HG02970 (cell line): Measurements from ENCODE around the gene DAAM1.

Experiments used
- ATAC-seq: cut with Tn5 transposase; IDR thresholded peaks from one replicate; pipeline ENCODE4 v1.9.1; 2021; ENCODE audit warnings: mild to moderate bottlenecking, moderate library complexity, moderate number of reproducible peaks; ENCODE audit not compliant: unreplicated experiment, low FRiP score

DAAM1 gene

GRCh38 chr14:59309291-59309900 lies 120.9 kb downstream of the DAAM1 start:
- ATAC-seq = no peak

DNA sequence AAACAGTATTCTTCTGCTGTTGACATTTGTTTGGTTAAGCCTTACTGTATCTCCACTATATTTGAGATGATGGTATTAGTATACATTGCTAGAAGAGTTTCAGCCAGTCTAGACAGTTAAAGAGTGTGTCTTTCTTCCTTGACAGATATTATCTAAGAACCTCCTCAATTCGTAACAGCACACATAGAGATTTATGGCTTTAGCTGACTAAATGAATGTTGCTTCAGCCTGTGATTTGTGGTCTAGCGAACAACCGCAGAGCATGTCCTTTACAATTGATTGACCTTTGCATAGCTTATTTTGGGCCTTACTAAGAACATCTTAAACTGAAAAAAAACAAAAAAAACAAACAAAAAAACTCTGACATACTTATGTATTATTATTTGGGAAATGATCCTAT lies 122.2 kb downstream of the DAAM1 start:
- no peak for ATAC-seq

GRCh38 chr14:59311723-59312122 lies 123.3 kb downstream of the DAAM1 start:
- ATAC-seq = no peak

DNA sequence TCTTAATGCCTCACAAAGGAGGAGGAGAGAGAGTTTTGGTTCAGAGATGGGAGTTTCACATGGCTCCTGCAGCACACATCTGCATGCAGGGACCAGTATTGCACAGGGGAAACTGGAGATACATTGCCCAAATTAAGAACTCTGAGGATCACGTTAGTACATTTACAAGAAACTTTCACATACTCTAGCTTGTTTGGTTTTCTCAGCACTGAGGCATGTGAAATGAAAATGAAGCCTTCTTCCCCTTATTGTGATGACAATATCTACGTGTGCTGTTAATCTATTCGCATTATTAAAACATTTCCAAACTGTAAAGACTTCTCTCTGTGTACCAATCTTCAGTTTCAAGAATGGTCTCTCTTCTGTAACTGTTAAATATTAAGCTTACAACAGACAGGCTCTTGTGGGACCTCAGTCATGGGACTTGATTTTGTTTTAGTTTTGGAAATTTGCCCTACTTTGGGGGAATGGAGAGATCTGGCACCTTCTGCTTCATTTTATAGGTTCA lies 124.7 kb downstream of the DAAM1 start:
- no peak for ATAC-seq

DNA sequence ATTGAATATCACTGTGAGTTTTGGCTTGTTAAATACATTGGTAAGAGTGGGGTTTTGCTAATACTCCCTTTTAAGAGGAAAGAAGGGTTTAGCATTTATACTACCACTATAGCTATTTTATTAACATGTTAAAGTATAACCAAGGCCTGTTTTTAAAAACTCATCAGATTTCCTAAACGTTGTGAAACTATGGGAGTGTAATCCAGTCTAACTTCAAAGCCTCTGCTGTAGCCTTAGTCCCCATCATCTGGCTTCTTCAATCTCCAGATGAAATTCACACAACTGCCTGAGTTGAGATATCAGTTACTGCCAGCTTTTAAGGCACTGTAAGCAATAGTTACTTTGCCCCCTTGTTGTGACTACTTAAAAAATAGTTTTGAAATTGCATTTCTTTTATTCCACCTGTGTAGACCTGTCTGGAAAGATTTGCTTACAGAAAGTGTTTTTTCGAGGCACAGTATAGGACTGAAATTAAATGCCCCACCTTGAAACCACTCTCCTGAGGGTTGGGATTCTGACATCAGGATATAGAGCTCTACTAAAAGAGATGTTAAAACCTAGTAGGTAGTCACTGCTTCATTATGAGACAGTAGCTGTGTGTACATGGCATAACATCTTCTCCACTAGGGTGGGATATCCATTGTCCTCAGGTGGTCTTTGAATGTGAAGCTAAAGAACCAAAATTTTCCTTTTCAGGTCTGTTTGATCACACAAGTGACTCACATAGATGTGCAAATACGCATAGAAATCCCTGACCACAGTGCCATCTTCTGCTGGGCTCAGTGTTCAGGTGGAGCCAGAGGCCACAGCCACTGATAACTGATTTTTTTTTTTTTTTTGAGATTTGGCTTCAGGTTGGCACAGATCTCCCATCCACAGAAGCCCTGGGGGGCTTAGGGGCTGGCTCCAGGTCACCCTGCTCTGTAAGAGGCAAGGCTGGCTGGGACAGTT lies 125.5 kb downstream of the DAAM1 start:
- ATAC-seq = no peak

GRCh38 chr14:59314953-59315599 lies 126.6 kb downstream of the DAAM1 start:
- no peak for ATAC-seq

DNA sequence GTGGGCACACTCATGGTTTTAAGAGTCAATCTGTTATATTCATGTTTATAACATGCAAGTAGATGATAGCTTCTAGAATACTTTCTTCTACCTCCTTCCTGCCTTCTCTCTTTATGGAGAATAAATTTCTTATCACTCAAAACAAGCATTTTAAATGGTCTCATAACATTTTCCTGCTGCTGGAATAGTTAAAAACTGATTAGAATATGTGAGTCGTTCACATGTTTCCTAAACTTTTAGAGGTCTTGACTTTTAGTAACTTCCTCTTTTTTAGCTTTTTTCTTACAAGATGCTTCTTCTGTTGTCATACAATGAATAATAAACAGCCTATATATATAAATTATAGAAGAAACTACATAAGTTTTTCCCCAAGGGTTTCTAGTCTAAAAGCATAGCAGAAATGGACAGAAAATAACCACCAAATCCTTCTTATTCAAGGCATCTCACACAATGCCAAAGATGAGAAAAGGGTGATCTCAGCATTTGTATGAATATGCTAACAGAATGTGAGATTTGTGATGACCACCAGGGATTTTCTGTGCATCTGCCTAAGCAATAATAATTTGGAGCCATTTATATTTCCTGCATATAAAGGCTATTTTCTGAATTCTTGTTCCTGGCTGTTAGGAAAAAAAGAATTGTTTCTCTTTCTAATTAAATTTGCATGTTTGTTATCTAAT lies 127.8 kb downstream of the DAAM1 start:
- no peak for ATAC-seq

DNA sequence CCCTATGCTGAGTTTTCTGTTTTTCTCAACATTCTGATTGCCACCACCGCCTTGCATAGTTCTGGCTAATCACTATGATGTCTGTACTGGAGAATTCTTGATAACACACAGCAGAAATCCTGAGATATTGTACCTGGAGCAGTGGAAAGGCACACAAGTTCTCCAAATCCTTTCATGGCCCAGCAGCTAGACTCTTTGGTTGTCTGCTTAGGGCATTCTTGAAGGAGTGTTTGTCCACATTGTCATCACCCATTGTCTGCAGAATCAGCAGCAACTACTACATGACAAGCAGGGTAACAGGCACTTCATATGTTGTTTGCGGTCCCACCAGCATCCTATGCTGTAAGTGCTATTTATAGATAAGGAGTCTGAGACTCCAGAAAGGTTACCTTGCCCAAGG lies 128.9 kb downstream of the DAAM1 start:
- ATAC-seq = no peak

DNA sequence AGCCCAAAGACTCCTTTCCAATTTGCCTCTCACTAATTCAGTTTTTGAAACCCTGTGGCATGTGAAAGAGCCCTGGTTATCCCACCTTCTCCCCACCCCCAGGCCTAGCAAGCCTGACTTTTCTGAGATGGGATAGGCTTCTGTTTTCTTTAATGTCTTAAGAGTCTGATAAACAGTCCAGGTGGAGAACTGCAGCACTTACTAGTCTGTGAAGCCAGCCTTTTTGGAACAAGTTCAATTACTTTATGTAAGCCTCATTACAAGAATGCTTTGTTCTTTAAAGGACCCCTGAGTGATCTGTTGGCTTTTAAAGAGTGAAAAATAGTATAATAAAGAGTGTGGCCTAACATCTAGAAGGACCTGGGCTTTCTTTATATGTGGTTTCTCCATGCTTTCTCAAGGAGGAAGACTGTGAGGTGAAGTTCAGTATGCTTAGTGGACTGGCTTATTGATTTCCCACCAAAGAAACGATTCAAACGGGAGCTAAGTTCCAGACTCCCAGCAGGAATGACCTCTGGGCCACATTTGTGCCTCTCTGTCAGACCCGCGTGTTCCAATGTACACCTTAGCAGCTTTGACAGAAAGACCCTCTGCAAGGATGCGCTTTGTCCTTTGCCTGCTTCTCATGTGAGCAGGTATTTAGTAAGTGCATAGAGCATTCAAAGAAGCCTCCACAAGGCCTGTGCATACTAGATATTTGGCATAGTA lies 129.5 kb downstream of the DAAM1 start:
- no peak for ATAC-seq

DNA sequence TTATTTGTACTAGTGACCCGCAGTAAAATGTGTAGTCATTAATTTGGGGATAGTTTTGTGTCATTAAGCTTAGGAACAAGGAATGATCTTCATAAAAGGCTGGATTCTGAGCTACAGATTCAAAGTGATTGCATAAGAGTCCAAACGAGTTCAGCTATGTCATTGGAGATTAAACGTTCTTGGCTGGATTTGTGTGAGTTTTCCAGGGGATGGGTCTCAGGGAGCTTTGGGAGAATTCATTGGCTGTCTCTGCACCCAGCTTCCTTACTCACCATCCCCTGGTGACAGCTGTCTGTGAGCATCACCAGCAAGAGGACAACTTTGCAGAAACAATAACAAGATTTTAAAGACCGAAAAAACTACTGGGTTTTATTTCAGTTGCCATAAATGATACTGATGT lies 130.4 kb downstream of the DAAM1 start:
- ATAC-seq = no peak

- ATAC-seq = no peak
These were observed 131.9 kb downstream of the DAAM1 start for GRCh38 chr14:59320361-59320760.

- no peak for ATAC-seq
These were observed 132.5 kb downstream of the DAAM1 start for GRCh38 chr14:59320763-59321625.

GRCh38 chr14:59321626-59321949 lies 133.1 kb downstream of the DAAM1 start:
- ATAC-seq = no peak

GRCh38 chr14:59325906-59326305 lies 137.4 kb downstream of the DAAM1 start:
- no peak for ATAC-seq

- ATAC-seq = no peak
These were observed 140.0 kb downstream of the DAAM1 start for GRCh38 chr14:59328454-59328853.

GRCh38 chr14:59330455-59330854 lies 142.0 kb downstream of the DAAM1 start:
- ATAC-seq = no peak

GRCh38 chr14:59331217-59331616 lies 142.8 kb downstream of the DAAM1 start:
- ATAC-seq = no peak

GRCh38 chr14:59332727-59333126 lies 144.3 kb downstream of the DAAM1 start:
- ATAC-seq = no peak

DNA sequence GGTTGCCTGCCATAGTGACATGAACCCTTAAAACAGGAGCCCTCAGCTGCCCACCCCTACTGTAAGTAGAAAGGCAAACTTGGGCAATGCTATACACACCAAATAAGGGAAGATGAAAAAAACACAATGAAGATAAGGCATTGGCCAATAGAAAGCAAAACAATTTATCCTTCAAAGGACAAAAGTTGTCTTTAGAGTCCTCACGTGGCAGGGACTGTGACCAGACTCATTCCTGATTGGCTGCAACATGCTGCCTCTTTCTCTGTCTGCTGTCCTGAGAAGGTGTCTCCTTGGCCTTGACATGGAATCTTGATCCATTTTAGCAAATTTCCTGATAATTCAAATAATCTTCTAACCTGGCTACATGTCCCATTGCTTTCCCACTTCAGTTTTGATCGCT lies 144.8 kb downstream of the DAAM1 start:
- no peak for ATAC-seq
